Dermis blood vessel endothelial cell (primary cell): Measurements from ENCODE around the gene SPATA2L. TPM values are rescaled to one million over a fixed set of nuclear protein-coding genes. Genes with fewer than 3 reads are reported as not detected.

Experiments used
- DNase-seq: peaks from one replicate; pipeline ENCODE4 v3.0.0; 2010
- total RNA-seq: library from RNA; depleted of rRNA; stranded (reverse); fragments of >200 nt; gene quantifications from 2 replicates; pipeline ENCODE4 v1.2.3, GENCODE V29; 2014

Gene SPATA2L
- total RNA-seq, 1 donor from 2014 or later, result 36.6 TPM

DNA sequence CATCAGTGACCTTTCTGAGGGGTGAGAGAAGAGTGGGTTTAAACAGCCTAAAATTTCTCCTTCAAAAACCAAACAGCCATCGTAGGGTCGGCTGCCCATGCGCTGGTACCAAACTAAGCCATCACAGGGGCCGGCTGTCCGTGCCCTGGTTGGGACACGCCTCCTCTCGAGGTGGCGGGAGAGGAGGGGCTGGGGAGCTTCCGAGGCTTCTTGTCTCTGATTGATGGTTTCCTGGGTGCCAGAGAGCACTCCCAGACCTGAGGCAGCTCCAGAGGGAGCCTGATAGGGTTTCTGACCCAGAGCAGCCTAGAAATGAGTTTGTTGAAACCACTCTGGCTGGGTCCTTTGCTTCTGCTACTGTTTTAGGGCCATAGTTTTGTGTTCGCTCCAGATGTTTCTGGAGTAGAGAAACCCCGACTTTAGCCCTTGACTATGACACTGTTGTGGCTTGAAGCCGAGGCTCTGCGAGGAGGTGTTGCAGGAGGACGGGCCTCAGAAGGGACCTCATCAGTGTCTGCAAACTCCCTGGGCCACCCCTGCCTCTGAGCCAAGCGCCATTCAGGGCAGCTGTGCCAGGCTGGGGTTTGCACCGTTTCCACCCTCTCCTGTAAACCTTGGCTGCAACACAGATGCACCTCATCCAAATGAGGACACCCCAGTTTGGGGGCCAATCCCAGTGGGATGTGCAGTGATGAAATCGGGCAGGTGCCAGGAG is 26.1 kb upstream of the SPATA2L start:
- DNase-seq, result no peak

DNA sequence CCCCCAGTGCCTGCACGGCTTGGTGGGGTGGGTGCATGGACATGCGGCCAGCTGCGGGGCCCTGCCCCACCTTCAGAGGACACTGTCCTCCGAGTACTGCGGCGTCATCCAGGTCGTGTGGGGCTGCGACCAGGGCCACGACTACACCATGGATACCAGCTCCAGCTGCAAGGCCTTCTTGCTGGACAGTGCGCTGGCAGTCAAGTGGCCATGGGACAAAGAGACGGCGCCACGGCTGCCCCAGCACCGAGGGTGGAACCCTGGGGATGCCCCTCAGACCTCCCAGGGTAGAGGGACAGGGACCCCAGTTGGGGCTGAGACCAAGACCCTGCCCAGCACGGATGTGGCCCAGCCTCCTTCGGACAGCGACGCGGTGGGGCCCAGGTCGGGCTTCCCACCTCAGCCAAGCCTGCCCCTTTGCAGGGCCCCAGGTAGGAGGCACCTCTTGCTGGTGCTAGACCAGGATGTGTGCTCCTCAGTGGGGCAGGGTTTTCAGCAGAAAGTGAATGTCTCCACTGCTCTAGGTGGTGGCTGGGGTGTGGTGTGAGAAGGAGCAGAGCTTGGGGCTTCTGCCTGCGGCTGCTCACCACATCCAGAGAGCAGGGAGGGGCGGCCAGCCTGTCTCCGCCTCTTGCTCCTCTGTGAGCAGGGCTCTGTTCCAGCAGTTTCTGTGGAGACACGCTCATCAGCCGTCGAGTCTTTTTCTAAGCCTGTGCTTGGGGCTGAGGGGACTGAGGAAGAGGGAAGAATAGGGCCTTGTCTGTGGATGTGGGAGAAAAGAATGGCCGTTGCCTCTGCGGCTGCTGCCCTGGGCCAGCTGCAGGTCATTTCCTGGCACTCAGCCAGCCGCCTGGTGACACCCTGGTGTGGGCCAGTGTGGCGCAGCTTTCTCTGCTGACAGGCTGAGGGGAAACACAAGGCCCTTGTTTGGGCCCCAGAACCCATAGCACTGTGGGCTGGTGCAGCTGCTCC is 22.1 kb upstream of the SPATA2L start:
- DNase-seq, result peak; percentile 43

DNA sequence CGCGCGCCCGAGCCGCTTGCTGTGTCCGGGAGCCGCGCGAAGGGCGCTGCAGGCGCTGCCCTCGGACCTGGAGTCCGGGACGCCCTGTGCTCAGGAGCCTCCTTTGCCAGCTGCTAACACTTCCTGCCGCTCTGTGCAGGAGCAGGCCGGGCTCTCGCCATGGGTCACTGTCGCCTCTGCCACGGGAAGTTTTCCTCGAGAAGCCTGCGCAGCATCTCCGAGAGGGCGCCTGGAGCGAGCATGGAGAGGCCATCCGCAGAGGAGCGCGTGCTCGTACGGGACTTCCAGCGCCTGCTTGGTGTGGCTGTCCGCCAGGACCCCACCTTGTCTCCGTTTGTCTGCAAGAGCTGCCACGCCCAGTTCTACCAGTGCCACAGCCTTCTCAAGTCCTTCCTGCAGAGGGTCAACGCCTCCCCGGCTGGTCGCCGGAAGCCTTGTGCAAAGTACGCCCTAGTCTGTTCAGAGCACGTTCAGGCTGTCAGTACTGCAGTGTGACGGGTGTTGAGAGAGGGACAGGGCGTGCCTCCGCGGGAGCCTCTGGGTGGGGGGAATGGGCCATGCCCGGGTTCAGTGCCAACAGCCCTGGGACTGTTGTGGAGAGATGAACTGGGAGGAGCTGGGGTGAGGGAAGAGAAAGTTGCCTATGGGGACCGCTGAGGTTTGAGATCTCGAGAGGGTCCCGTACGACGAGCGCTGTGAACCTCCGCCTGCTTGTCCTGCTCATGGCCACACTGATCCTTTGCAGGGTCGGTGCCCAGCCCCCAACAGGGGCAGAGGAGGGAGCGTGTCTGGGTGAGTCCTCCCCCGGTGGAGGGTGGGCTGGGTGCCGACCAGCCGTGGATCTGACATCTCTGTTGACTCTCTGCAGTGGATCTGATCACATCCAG is 21.1 kb upstream of the SPATA2L start:
- DNase-seq, result peak; percentile 63

DNA sequence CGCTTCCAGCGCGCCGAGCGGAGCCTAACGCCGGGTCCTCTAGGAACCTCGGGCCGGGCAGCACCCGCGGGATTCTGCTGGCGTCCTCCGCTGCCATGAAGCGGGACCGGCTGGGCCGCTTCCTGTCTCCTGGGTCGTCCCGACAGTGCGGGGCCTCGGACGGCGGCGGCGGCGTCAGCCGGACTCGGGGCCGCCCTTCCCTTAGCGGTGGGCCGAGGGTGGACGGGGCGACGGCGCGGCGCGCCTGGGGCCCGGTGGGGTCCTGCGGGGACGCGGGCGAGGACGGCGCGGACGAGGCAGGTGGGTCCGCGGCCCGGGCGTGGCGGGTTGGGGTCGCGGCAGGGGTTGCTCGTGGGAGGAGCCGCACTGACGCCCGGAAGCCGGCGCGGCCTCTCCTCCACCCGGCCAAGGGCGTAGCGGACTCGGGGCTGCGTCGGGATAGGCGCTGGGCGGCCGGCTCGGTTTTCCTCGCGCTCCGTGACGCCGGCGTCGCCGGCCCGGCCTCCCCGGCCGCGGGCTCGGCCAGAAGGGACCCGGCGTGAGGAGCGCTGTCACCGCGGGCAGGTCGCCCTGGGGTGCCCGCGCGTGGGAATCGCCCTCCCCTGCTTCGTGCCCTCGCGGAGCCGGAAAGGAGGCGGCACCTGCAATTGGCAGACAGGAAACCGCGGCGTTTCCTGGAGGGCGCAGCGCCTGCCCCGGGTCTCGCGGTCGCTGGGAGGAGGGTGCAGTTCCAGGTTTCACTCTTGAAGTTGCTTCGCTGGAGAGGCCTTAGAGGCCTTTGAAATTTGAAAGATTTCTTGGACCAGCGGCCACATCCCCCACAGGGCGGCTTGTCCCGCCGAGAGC is 20.3 kb upstream of the SPATA2L start:
- DNase-seq, result peak; percentile 77

DNA sequence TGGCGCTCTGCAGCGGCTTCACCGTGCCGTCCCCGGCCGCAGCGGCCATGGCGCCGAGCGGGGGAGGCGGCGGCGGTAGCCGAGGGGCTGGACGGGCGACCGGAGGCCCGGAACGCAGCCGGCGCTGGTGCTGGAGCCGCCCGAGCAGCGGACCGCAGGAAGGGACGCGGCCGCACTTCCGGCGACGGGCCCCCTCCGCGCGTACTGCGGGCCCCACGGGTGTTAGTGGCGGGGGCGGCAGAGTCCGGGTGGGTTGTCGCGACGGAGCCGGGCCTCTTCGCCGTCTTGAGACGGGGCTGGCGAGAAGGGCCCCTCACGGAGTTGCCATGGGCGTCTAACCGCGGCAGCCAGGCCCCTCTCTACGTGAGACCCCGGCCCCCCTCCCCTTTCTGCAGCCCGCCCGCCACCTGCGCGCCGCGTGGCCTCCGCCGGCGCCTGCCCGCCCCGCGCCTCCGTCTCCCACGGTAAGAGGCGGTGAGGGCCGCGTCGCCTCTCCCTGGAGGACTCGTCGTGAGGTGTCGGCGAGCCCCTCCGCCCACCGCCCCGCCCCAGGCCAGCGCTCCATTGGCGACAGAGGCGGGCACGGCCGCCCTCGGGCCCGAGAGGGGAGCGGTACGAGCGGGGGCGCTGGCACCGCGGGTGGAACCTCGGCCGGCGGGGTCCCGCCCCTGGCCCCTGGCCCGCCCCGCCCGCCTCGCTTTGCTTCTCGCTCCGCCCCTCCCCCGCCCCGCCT is 19.5 kb upstream of the SPATA2L start, which contains the start of the genes VPS9D1 and ZNF276:
Gene VPS9D1 (minus strand): TSS at position 86 of the 733 bp plus-strand sequence. CDS start 37 bp downstream, at position 49.
Gene ZNF276 (plus strand): TSS at position 725 of the 733 bp plus-strand sequence. CDS start 104 bp downstream, outside the sequence.
- peak; percentile 84 for DNase-seq

DNA sequence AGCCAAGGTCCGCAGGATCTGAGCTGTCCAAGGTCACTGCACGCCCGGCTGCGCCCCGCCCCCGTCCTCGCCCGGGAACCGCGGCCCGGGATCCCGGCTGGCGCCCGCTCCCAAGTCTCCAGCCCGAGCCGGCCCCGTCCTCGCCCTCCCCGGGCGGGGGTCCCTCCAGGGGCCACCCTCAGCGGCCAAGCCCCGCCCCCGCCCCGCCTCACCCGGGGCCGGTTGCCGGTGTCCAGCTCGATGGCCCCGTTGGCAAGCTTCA is 19.0 kb upstream of the SPATA2L start:
- peak; percentile 42 for DNase-seq

DNA sequence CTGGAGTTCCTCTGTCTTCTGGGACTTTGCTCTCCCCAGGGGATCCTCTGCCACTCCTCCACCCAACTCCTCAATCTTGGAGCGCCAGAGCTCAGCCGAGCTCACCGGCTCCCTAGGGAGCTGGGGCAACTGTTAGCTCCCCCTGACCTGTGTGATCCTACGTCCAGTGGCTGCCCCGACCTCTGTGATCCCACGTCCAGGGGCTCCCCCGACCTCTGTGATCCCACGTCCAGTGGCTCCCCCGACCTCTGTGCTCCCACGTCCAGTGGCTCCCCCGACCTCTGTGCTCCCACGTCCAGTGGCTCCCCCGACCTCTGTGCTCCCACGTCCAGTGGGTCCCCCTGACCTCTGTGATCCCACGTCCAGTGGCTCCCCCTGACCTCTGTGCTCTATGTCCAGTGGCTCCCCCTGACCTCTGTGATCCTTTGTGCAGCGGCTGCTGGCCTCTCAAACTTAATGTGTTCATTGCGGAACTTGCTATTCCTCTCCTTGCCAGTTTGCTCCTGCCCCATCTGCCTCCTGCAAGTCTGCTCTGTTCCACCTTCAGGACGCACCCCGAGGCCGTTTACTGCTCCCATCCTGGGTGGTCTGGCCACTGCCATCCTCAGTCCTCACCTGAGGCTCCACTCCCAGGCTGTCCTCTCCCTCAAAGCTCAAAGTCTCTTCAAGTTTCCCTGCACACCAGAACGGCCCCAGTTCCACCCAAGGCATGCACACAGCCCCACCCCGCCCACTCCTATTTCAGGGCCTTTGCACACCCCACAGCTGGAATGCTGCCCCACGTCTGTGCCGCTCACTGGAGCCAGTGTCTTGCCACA is 16.4 kb upstream of the SPATA2L start:
- DNase-seq, result no peak

DNA sequence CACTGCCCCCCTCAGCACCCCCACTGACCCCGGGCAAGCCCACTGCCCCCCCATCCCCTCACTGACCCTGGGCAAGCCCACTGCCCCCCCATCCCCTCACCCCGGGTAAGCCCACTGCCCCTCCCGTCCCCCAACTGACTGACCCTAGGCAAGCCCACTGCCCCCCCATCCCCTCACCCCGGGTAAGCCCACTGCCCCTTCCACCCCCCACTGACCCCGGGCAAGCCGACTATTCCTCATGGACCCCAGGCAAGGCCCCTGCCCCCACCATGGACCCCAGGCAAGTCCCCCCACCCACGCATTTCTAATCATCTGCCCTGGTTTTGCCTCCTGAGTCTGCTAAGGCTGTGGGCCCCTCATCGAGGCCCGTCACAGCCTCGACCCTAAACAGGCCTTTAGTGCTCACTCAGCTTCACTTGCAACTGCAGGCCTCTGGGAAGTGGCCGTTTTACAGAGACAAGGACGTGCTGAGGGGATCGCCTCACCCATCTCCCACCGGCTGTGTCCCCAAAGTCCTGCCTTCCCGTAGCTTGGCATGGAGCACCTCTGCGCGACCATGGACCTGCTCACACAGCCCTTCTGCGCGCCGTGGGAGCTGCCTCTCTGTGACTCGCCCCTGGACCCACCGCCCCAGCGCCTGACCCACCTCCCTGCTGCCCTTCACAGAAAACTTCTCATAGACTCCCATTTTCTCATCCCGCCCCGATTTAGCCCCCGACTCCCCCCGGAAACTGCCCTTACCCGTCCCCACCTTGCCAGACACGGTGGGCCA is 15.6 kb upstream of the SPATA2L start:
- no peak for DNase-seq

DNA sequence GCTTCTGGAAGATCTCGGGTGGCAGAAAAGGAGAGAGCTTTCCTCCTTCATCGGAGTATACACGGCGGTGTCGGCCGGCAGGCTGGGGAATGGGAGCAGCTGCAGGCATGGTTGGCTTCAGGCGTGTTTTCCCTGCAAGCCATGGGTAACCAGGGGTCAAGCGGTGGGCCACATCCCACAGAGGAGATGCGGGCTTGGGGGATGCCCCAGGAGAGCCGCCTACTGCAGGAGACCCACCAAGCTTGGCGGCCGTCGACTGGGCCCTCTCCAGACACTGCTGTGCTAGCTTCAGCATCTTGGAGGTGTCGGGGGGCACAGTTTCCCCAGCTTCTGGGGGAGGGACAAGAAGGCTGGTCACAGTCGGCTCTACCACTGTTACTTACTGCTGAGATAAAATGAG is 15.0 kb upstream of the SPATA2L start:
- DNase-seq, result no peak

DNA sequence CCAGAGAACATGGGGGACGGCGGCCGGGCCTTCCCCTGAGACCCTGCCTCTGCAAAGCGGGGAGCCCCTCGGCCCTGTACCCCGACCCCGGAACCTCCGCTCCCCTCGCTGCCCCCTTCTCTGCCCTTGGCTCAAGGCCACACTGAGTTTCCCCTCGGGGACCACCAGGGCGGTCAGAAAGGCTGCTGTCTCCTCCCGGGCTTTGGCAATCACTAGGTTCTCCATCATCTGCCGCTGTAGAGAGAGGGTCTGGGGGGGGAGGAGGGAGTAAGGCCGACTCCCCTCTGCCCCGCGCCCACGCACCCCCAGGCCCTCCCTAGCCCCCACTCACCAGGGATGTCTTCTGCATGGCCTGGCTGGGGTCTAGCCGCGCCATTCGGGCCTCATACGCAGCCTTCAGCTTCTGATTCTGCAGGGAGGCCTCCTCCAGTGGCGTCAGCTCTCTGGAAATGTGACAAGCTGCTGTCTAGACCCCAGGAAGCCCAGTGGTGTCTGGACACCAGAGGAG is 10.8 kb upstream of the SPATA2L start:
- DNase-seq, result peak; percentile 31

DNA sequence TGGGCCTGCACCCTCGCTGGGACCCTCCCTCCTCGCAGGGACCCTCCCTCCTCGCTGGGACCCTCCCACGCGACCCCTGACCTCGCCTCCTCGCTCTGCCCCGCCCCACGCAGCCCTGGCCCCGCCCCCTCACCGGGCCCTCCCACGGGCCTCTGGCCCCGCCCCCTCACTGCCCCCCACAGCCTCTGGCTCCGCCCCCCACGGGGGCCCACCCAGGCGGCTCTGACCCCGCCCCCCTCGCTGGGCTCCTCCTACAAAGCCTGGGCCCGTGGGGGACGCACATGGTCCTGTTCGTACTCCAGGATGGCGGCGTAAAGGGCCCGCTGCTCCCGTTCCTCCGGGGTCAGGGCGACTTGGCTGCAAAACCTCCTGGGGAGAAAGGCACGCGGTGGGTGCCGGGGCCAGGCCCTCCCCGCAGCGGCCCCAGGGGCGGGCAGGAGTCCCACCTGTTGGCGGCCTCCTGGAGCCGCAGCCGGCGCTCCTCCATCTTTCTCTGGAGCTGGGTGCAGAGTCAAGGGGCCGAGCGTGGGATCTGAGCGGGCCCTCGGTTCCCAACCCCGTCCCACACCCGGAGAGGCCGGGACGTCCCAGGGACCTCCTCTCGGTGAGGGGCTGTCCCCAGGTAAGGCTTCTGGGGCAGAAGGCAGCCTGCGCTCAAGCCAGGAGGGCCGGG is 10.2 kb upstream of the SPATA2L start:
- DNase-seq, result peak; percentile 81

DNA sequence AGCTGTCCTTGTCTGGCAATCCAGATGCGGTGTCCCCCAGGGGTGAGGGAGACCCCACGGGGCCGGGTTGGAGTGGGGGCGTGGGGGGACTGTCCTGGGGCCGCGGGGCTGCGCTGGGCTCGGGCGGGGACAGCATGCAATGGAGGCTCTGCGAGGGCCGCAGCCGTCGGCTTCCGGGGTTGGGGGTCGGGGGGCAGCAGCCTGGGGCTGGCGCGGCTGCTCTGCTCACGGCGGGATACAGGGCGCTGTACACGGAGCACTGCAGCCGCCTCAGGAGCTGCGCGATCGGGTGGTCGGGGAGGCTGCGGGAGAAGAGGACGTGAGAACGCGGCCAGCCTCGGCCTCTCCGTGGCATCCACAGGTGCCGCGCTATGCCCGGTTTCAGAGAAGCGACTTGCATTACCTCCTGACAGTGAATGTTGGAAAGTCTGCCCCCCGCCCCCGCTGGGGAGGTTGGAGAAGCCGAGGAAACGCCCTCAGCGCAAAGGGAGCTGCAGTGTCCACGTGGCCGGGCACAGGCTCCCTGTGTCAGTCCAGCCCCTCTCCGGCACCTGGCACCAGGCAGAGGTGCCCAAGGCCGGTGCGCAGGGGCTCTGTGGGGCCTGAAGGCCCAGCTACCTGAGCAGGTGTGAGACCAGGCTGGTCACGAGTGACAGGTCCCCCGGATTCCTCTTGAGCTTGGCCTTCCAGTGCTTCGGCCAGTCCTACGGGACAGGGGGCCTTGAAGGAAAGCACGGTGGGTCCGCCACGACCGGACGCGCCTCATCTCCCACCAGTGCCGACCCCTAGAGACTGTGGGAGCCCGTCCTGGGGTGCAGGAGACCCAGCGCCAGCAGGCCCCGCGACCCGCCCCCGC is 9.4 kb upstream of the SPATA2L start:
- DNase-seq, result no peak

DNA sequence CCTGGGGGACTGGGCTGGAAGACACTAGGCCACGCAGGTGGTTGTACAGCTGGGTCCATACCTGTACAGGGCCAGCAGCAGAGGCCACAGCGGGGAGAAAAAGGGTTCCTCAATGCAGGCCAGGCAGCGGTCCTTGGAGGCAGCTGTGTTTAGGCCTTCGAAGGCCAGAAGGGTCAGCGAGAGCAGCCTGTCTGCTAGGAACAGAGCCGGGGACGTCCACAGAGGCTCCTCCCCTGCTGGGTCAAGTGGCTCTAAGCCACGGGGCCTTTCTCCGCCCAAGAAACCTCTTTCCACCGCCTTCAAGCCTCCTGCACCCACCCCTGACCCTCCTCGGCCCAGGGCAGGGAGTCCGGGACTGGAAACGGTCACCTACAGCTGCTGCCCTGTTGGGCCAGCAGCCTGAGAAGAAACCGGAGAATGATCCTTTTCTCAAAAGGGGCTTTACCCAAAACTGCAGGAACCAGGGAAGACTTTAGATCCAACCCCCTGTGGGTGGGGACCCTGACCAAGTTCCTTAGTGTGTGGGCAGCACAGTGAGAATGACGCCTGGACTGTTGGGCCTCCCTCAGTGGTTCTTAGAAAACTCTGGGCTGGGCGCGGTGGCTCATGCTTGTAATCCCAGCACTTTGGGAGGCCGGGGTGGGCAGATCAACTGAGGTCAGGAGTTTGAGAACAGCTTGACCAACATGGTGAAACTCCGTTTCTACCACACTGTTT is 8.4 kb upstream of the SPATA2L start:
- no peak for DNase-seq

DNA sequence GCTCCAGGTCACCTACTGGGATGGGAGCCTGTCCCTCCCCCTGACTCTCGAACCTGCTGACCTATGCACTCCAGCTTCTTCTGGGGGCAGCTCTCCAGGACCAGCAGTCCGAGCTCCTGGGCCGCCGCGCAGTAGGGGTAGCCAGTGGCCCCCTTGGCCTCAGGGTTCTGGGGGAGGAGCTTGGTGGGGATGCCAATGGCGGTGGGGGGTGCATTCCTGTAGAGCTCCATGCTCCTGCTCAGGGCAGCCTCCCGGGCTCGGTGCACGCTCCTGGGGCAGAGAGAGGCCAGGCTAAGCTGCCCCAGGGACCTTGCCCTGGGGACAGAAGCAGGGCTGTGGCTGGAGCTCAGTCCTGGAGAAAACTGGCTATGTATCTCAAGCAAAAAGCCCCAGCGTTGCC is 7.7 kb upstream of the SPATA2L start:
- DNase-seq, result no peak

DNA sequence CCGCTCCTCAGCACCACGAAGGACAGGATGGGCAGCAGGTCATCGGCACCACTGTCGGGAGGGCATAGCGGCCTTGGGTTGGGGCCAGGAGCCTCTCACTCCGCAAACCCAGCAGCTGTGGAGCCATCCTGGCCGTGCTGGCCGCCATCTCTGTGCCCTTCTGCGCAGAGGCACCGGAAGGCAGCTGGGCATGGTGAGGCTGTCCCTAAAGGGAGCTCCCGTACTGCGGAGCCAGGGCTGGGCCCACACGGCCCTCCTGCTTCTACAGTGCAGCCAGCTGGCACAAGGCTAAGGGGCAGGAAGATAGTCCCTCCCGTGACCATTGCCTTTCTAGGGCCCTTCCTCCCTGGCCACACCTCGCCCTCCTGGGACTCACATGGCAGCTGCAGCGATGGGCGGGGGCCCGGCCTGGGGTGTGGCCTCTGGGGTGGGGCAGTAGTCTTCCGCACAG is 7.0 kb upstream of the SPATA2L start:
- no peak for DNase-seq

DNA sequence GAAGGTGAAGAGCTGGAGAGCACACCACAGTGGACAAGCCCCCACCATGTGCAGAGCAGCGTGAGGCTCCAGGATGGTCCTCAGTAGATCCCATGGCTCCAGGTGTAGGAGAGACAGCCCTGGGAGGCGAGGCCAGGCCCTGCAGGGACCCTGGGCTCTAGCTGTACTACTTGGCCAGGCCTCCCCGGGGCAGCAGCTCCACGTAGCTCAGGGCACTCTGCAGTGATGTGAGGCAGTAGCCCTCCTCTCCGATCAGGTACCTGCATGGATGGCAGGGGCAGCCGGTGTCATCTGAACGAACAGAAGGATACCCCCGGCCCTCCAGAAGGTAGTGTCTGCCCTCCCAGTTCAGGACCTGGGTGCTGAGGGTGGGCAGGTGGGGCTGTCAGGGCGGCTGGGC is 6.2 kb upstream of the SPATA2L start:
- DNase-seq, result no peak
